T-helper 22 cell (primary cell): Measurements from ENCODE around the gene SLC8A1.

Experiments
- DNase-seq: peaks from one replicate; pipeline ENCODE4 v3.0.0-alpha.2; 2020; ENCODE audit warnings: low read depth

Gene SLC8A1

GRCh38 chr2:40458271-40458794 lies 6.4 kb upstream of the SLC8A1 start:
- DNase-seq: no peak

GRCh38 chr2:40457837-40458236 lies 5.9 kb upstream of the SLC8A1 start:
- DNase-seq: no peak

- DNase-seq: no peak
Measured at GRCh38 chr2:40457366-40457765, 5.5 kb upstream of the SLC8A1 start.

GRCh38 chr2:40456926-40457325 lies 5.0 kb upstream of the SLC8A1 start:
- DNase-seq: no peak

GRCh38 chr2:40455661-40456060 lies 3.8 kb upstream of the SLC8A1 start:
- no peak for DNase-seq

- DNase-seq: no peak
Measured at GRCh38 chr2:40454321-40454720, 2.4 kb upstream of the SLC8A1 start.

- no peak for DNase-seq
Measured at GRCh38 chr2:40452786-40453185, 896 bp upstream of the SLC8A1 start.

GRCh38 chr2:40450796-40451430 lies 977 bp downstream of the SLC8A1 start:
- DNase-seq: no peak

GRCh38 chr2:40450066-40450795 lies 1.7 kb downstream of the SLC8A1 start:
- no peak for DNase-seq

GRCh38 chr2:40448476-40449079 lies 3.3 kb downstream of the SLC8A1 start:
- DNase-seq: no peak

GRCh38 chr2:40445467-40445866 lies 6.4 kb downstream of the SLC8A1 start:
- DNase-seq: no peak

GRCh38 chr2:40440835-40441234 lies 11.1 kb downstream of the SLC8A1 start:
- no peak for DNase-seq

GRCh38 chr2:40439473-40439872 lies 12.4 kb downstream of the SLC8A1 start:
- DNase-seq: no peak

- no peak for DNase-seq
Measured at GRCh38 chr2:40436093-40436475, 15.8 kb downstream of the SLC8A1 start.

GRCh38 chr2:40435426-40436092 lies 16.3 kb downstream of the SLC8A1 start:
- DNase-seq: no peak

- no peak for DNase-seq
Measured at GRCh38 chr2:40434731-40435271, 17.1 kb downstream of the SLC8A1 start.

GRCh38 chr2:40433736-40434135 lies 18.2 kb downstream of the SLC8A1 start:
- DNase-seq: no peak

- no peak for DNase-seq
Measured at GRCh38 chr2:40432921-40433483, 18.9 kb downstream of the SLC8A1 start.

GRCh38 chr2:40431600-40431955 lies 20.3 kb downstream of the SLC8A1 start:
- no peak for DNase-seq

- DNase-seq: no peak
Measured at GRCh38 chr2:40430776-40431599, 20.9 kb downstream of the SLC8A1 start.

- no peak for DNase-seq
Measured at GRCh38 chr2:40428439-40428838, 23.5 kb downstream of the SLC8A1 start.
